Nephron progenitor cell (in vitro differentiated cells): ENCODE measurements around the gene TNFRSF4.

Experiments
- DNase-seq: peaks from one replicate; pipeline ENCODE4 v3.0.0; 2021
- H3K27ac Mint-ChIP-seq: 2 replicates; pipeline ENCODE4 v1.8.0; 2021; ENCODE audit warnings: mild to moderate bottlenecking, moderate library complexity, mixed read lengths
- H3K27me3 Mint-ChIP-seq: 2 replicates; pipeline ENCODE4 v1.8.0; 2021; ENCODE audit warnings: mild to moderate bottlenecking, low read depth, mixed read lengths; ENCODE audit not compliant: poor library complexity
- H3K36me3 Mint-ChIP-seq: 2 replicates; pipeline ENCODE4 v1.8.0; 2021; ENCODE audit warnings: low read depth, mixed read lengths
- H3K4me1 Mint-ChIP-seq: 2 replicates; pipeline ENCODE4 v1.8.0; 2021; ENCODE audit warnings: mixed read lengths
- H3K4me3 Mint-ChIP-seq: 2 replicates; pipeline ENCODE4 v1.8.0; 2021; ENCODE audit warnings: mild to moderate bottlenecking, moderate library complexity, mixed read lengths
- H3K9me3 Mint-ChIP-seq: 2 replicates; pipeline ENCODE4 v1.8.0; 2021; ENCODE audit warnings: mild to moderate bottlenecking, moderate library complexity, mixed read lengths
- CTCF ChIP-seq: fragments of 200-600 bp; sonication (generic); IDR thresholded peaks from 2 replicates; pipeline ENCODE4 v1.5.0; 2021; ENCODE audit warnings: antibody characterized with exemption

TNFRSF4 gene

GRCh38 chr1:1194723-1195122 is 19.2 kb downstream of the TNFRSF4 start:
- no peak for DNase-seq
- no peaks in the 10 kb centered on the region for H3K4me1 Mint-ChIP-seq
- peaks cover 6% of the 10 kb centered on the region for H3K36me3 Mint-ChIP-seq
- H3K27me3 Mint-ChIP-seq, result peaks cover 28% of the 10 kb centered on the region
- no peak overlapping the region for H3K27ac Mint-ChIP-seq
- no peak for TF ChIP-seq CTCF
- peaks cover 49% of the 10 kb centered on the region for H3K9me3 Mint-ChIP-seq
- H3K4me3 Mint-ChIP-seq, result no peak overlapping the region

- peaks cover 43% of the 10 kb centered on the region for H3K27me3 Mint-ChIP-seq
- no peak overlapping the region for H3K27ac Mint-ChIP-seq
- no peak overlapping the region for H3K4me3 Mint-ChIP-seq
- peaks cover 66% of the 10 kb centered on the region for H3K9me3 Mint-ChIP-seq
- H3K36me3 Mint-ChIP-seq, result peaks cover 6% of the 10 kb centered on the region
- DNase-seq, result no peak
- no peaks in the 10 kb centered on the region for H3K4me1 Mint-ChIP-seq
- TF ChIP-seq CTCF, result no peak
Observed at GRCh38 chr1:1191734-1192133, 22.2 kb downstream of the TNFRSF4 start.

DNA sequence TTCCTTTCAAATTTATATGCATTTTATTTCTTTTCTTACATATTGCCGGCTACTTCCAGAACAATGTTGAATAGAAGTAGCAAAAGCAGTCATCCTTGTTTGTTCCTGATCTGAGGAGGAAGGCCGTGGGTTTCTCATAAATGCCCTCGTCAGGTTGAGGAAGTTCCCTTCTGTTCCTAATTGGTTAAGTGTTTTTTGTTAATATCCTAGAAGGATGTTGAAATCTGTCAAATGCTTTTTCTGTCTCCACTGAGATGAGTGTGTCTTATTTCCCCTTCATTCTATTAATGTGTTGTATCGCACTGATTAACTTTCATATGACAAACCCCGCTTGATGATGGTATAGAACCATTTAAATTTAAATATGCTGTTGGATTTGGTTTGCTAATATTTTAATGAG is 24.8 kb downstream of the TNFRSF4 start:
- Mint-ChIP-seq H3K9me3 (peaks cover 48% of the 10 kb centered on the region), H3K4me3 (no peak overlapping the region), H3K27ac (no peak overlapping the region), H3K36me3 (no peaks in the 10 kb centered on the region), H3K27me3 (peaks cover 31% of the 10 kb centered on the region), H3K4me1 (peaks cover 6% of the 10 kb centered on the region)
- DNase-seq, result no peak
- TF ChIP-seq CTCF, result no peak

DNA sequence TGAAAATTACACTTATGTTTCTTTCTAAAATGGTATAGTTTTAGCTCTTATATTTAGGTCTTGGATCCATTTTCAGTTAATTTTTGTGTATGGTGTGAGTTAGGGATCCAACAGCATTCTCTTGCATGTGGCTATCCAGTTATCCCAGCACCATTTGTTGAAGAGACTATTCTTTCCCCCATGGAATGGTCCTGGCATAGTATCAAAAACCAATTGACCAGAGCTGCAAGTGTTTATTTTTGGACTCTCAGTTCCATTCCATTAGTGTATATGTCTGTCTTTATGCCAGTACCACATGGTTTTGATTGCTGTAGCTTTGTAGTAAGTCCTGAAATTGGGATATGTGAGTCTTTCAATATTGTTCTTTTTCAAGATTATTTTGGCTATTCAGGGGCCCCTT is 26.0 kb downstream of the TNFRSF4 start:
- Mint-ChIP-seq H3K4me3 (no peak overlapping the region), H3K36me3 (no peaks in the 10 kb centered on the region), H3K4me1 (peaks cover 11% of the 10 kb centered on the region), H3K27ac (no peak overlapping the region), H3K9me3 (peaks cover 42% of the 10 kb centered on the region), H3K27me3 (peaks cover 31% of the 10 kb centered on the region)
- no peak for DNase-seq
- no peak for TF ChIP-seq CTCF

- H3K9me3 Mint-ChIP-seq, result peaks cover 21% of the 10 kb centered on the region
- H3K4me3 Mint-ChIP-seq, result no peak overlapping the region
- no peaks in the 10 kb centered on the region for H3K36me3 Mint-ChIP-seq
- no peak for TF ChIP-seq CTCF
- DNase-seq, result peak; percentile 6
- peaks cover 23% of the 10 kb centered on the region for H3K27me3 Mint-ChIP-seq
- no peak overlapping the region for H3K27ac Mint-ChIP-seq
- H3K4me1 Mint-ChIP-seq, result peaks cover 27% of the 10 kb centered on the region
Observed at GRCh38 chr1:1185101-1185765, 28.7 kb downstream of the TNFRSF4 start.
